SK-N-DZ (cell line): ENCODE results near the gene NPLOC4.
"Not testable (repeated sequence)": the region's sequence is repeated elsewhere in the genome, so short reads cannot be mapped to it uniquely, and the experiment has no call there.

Experiments
- DNase-seq: peaks from one replicate; pipeline ENCODE4 v3.0.0-alpha.2; 2015; ENCODE audit warnings: low spot score

Gene NPLOC4

GRCh38 chr17:81535480-81536298 lies 101.2 kb downstream of the NPLOC4 start:
- no peak for DNase-seq

GRCh38 chr17:81535007-81535328 lies 101.9 kb downstream of the NPLOC4 start:
- no peak for DNase-seq

- no peak for DNase-seq
These were observed 102.5 kb downstream of the NPLOC4 start for GRCh38 chr17:81534157-81535006.

- no peak for DNase-seq
These were observed 103.4 kb downstream of the NPLOC4 start for GRCh38 chr17:81533339-81534141.

GRCh38 chr17:81532490-81533287 lies 104.2 kb downstream of the NPLOC4 start:
- no peak for DNase-seq

- DNase-seq, result not testable (repeated sequence)
These were observed 104.9 kb downstream of the NPLOC4 start for GRCh38 chr17:81531998-81532404.

GRCh38 chr17:81531013-81531412 lies 105.9 kb downstream of the NPLOC4 start:
- not testable (repeated sequence) for DNase-seq

- DNase-seq, result no peak
These were observed 107.5 kb downstream of the NPLOC4 start for GRCh38 chr17:81529437-81529803.

- DNase-seq, result no peak
These were observed 108.1 kb downstream of the NPLOC4 start for GRCh38 chr17:81528651-81529436.

- DNase-seq, result no peak
These were observed 108.6 kb downstream of the NPLOC4 start for GRCh38 chr17:81528384-81528650.

- DNase-seq, result no peak
These were observed 109.1 kb downstream of the NPLOC4 start, which contains the start of gene FSCN2 for GRCh38 chr17:81527591-81528383. Gene FSCN2 (plus strand): TSS chr17:81528377. CDS start chr17:81528532, 155 bp downstream.

- no peak for DNase-seq
These were observed 110.0 kb downstream of the NPLOC4 start for GRCh38 chr17:81526662-81527571.

GRCh38 chr17:81524865-81525159 lies 112.1 kb downstream of the NPLOC4 start:
- no peak for DNase-seq

GRCh38 chr17:81524039-81524864 lies 112.7 kb downstream of the NPLOC4 start:
- no peak for DNase-seq

GRCh38 chr17:81523402-81524038 lies 113.4 kb downstream of the NPLOC4 start:
- no peak for DNase-seq

GRCh38 chr17:81522491-81523401 lies 114.2 kb downstream of the NPLOC4 start:
- DNase-seq, result peak; percentile 83
